GM12878 (cell line): ENCODE data around the gene NKG7. TPM values are rescaled to one million over a fixed set of nuclear protein-coding genes. Genes with fewer than 3 reads are reported as not detected.

Source experiments
- ASH2L ChIP-seq: fragments of 300-600, 200-600 bp; sonication (generic); IDR thresholded peaks from 2 replicates; pipeline ENCODE4 v1.6.1; 2017; ENCODE audit warnings: low read depth, mild to moderate bottlenecking, borderline replicate concordance
- BCL3 ChIP-seq: IDR thresholded peaks from 2 replicates; pipeline ENCODE4 v1.6.1; 2011; ENCODE audit warnings: borderline replicate concordance, low read depth, mild to moderate bottlenecking, moderate library complexity, low read length; ENCODE audit not compliant: insufficient read depth, poor library complexity, severe bottlenecking
- CEBPB ChIP-seq, 2 experiments: fragments of 150-350 bp in 1 of 2; IDR thresholded peaks; 2 replicates each; pipeline ENCODE4 v1.6.1; 2012 to 2014; ENCODE audit warnings: low read depth in 2 of 2, low read length in 2 of 2, borderline replicate concordance in 1 of 2, inconsistent platforms in 1 of 2
- CHD1 ChIP-seq: IDR thresholded peaks from 2 replicates; pipeline ENCODE4 v1.6.1; 2012; ENCODE audit warnings: low read depth, low read length, improper control_type of control experiment
- HDAC6 ChIP-seq: fragments of 200-600 bp; sonication (generic); IDR thresholded peaks from one replicate; pipeline ENCODE4 v1.8.0; 2017; ENCODE audit warnings: antibody characterized with exemption; ENCODE audit not compliant: unreplicated experiment
- LARP7 ChIP-seq: fragments of 450-650 bp; IDR thresholded peaks from 2 replicates; pipeline ENCODE4 v1.6.1; 2017; ENCODE audit warnings: mild to moderate bottlenecking
- MEF2B ChIP-seq: fragments of 450-650 bp; IDR thresholded peaks from 2 replicates; pipeline ENCODE4 v1.6.1; 2018; ENCODE audit warnings: mild to moderate bottlenecking, moderate library complexity; ENCODE audit not compliant: partially characterized antibody, poor library complexity, severe bottlenecking
- PAX5 ChIP-seq: IDR thresholded peaks from 2 replicates; pipeline ENCODE4 v1.6.1; 2011; ENCODE audit warnings: low read depth, low read length, borderline replicate concordance
- PRDM15 ChIP-seq: fragments of 450-650 bp; formaldehyde crosslinking; IDR thresholded peaks from 2 replicates; pipeline ENCODE4 v1.4.0; 2020; ENCODE audit warnings: mild to moderate bottlenecking, moderate library complexity
- RFX5 ChIP-seq: IDR thresholded peaks from 2 replicates; pipeline ENCODE4 v1.6.1; 2011; ENCODE audit warnings: low read depth, low read length, improper control_type of control experiment
- SRF ChIP-seq, 2 experiments: IDR thresholded peaks; 2 replicates each; pipeline ENCODE4 v1.6.1; 2011; ENCODE audit warnings: low read depth in 2 of 2, low read length in 2 of 2, mild to moderate bottlenecking in 1 of 2, moderate library complexity in 1 of 2
- TCF7 ChIP-seq: IDR thresholded peaks from 2 replicates; pipeline ENCODE4 v1.6.1; 2014; ENCODE audit warnings: antibody characterized with exemption, borderline replicate concordance
- ZBTB40 ChIP-seq: fragments of 450-650 bp; IDR thresholded peaks from 2 replicates; pipeline ENCODE4 v1.6.1; 2016; ENCODE audit warnings: mild to moderate bottlenecking, moderate library complexity, borderline replicate concordance
- ZNF687 ChIP-seq: fragments of 450-650 bp; IDR thresholded peaks from 2 replicates; pipeline ENCODE4 v1.6.1; 2017; ENCODE audit warnings: mild to moderate bottlenecking, moderate library complexity
- polyA plus RNA-seq, 11 experiments: library from polyadenylated mRNA; depleted of rRNA in 4 of 11; unstranded in 6 of 11; stranded (reverse) in 5 of 11; fragments of >200 nt; fragmentation: Nextera tagmentation in 4 of 11; fragmentation: Illumina TruSeq in 1 of 11; extraction: Ambion mirVana in 4 of 11; extraction: Trizol in 1 of 11; gene quantifications; 1 replicate in 1 of 11; 2 replicates in 10 of 11; pipeline versions ENCODE4 v1.2.1 to v1.2.3, GENCODE V29; 2011 to 2016; ENCODE audit warnings: inconsistent platforms in 2 of 11, missing spikeins in 2 of 11, low read depth in 1 of 11
- total RNA-seq, 4 experiments: library from RNA; depleted of rRNA in 3 of 4; stranded (reverse); fragments of >200 nt in 3 of 4; fragmentation: Illumina TruSeq in 1 of 4; extraction: Trizol in 1 of 4; gene quantifications; 2 replicates each; pipeline versions ENCODE4 v1.2.1 to v1.2.3, GENCODE V29; 2013 to 2021

Gene NKG7
- total and polyA plus RNA-seq, 10 of the 15 experiments (the other 5 are each of a cell fraction or from before 2014, with no cell fraction given): 10.0 to 48.7 (median 22.3) TPM

- TF ChIP-seq ZNF687 (peak; percentile 95), CHD1 (no peak), PRDM15 (no peak), LARP7 (peak; percentile 90), ASH2L (no peak), HDAC6 (no peak), PAX5 (0 out of 2 replicates have a peak, but pooled peaks have one; percentile 26), MEF2B (no peak), BCL3 (no peak), TCF7 (no peak), RFX5 (no peak), SRF (IDR thresholded peaks at IDR 0.05; ENCODE audit: low read depth in 2 of 2, low read length in 2 of 2) (no peak), CEBPB (IDR thresholded peaks at IDR 0.05; ENCODE audit: borderline replicate concordance in 1 of 2, low read depth in 2 of 2, low read length in 2 of 2) (no peak), ZBTB40 (no peak)
These were observed 32.5 kb downstream of the NKG7 start (continued) for GRCh38 chr19:51339687-51340656.
